MM.1S (cell line): ENCODE measurements around the gene TMEM45A.
"Not testable (repeated sequence)": the region's sequence is repeated elsewhere in the genome, so short reads cannot be mapped to it uniquely, and the experiment has no call there.

Experiments used
- DNase-seq: peaks from one replicate; pipeline ENCODE4 v3.0.0-alpha.2; 2015
- H2AFZ ChIP-seq: fragments of 300-600 bp; sonication (generic); 2 replicates; pipeline ENCODE4 v1.6.0; 2016; ENCODE audit warnings: antibody characterized with exemption, low read length
- H3F3A ChIP-seq: fragments of 300-600 bp; sonication (generic); 2 replicates; pipeline ENCODE4 v1.6.1; 2016; ENCODE audit warnings: mild to moderate bottlenecking, antibody characterized with exemption, low read length, moderate library complexity, mixed read lengths; ENCODE audit not compliant: insufficient read depth
- H3K27ac ChIP-seq: fragments of 300-600 bp; sonication (generic); 2 replicates; pipeline ENCODE4 v1.5.1; 2016; ENCODE audit warnings: mild to moderate bottlenecking, low read length
- H3K27me3 ChIP-seq: fragments of 300-600 bp; sonication (generic); replicated peaks from 2 replicates; pipeline ENCODE4 v1.6.0; 2016; ENCODE audit warnings: low read length; ENCODE audit not compliant: insufficient read depth
- H3K36me3 ChIP-seq: fragments of 300-600 bp; sonication (generic); replicated peaks from 2 replicates; pipeline ENCODE4 v1.6.1; 2016; ENCODE audit warnings: mild to moderate bottlenecking, low read length, mixed read lengths; ENCODE audit not compliant: insufficient read depth
- H3K4me1 ChIP-seq: fragments of 300-600 bp; sonication (generic); 2 replicates; pipeline ENCODE4 v1.6.1; 2016; ENCODE audit warnings: low read length, mixed read lengths
- H3K4me2 ChIP-seq: fragments of 300-600 bp; sonication (generic); 2 replicates; pipeline ENCODE4 v1.6.0; 2016; ENCODE audit warnings: low read depth, low read length
- H3K4me3 ChIP-seq: fragments of 300-600 bp; sonication (generic); 2 replicates; pipeline ENCODE4 v1.5.1; 2016; ENCODE audit warnings: low read length, mixed read lengths
- H3K79me2 ChIP-seq: fragments of 300-600 bp; sonication (generic); 2 replicates; pipeline ENCODE4 v1.6.1; 2016; ENCODE audit warnings: mixed run types, low read length, mixed read lengths
- H3K9ac ChIP-seq: fragments of 300-600 bp; sonication (generic); 2 replicates; pipeline ENCODE4 v1.6.1; 2016; ENCODE audit warnings: low read length, mixed read lengths
- H3K9me2 ChIP-seq: fragments of 300-600 bp; sonication (generic); replicated peaks from 2 replicates; pipeline ENCODE4 v1.6.1; 2016; ENCODE audit warnings: mild to moderate bottlenecking, low read length, mixed read lengths; ENCODE audit not compliant: insufficient read depth
- H3K9me3 ChIP-seq: fragments of 300-600 bp; sonication (generic); replicated peaks from 2 replicates; pipeline ENCODE4 v1.6.1; 2016; ENCODE audit warnings: mild to moderate bottlenecking, low read length, mixed read lengths; ENCODE audit not compliant: insufficient read depth
- H4K20me1 ChIP-seq: fragments of 300-600 bp; sonication (generic); 2 replicates; pipeline ENCODE4 v1.6.1; 2016; ENCODE audit warnings: mild to moderate bottlenecking, low read length, moderate library complexity, mixed read lengths; ENCODE audit not compliant: insufficient read depth
- CTCF ChIP-seq: fragments of 300-600 bp; sonication (generic); IDR thresholded peaks from 2 replicates; pipeline ENCODE4 v1.5.1; 2016; ENCODE audit warnings: antibody characterized with exemption, low read length, mixed read lengths
- EZH2 ChIP-seq: fragments of 300-600 bp; sonication (generic); optimal IDR thresholded peaks from 2 replicates; pipeline ENCODE3; 2017; ENCODE audit warnings: low read depth, mild to moderate bottlenecking, antibody characterized with exemption, low read length, mixed read lengths
- EZH2phosphoT487 ChIP-seq: fragments of 300-600 bp; sonication (generic); IDR thresholded peaks from 2 replicates; pipeline ENCODE4 v1.6.1; 2018; ENCODE audit warnings: antibody characterized with exemption, low read length

The TMEM45A gene

GRCh38 chr3:100500320-100500880 is 8.0 kb downstream of the TMEM45A start:
- Histone ChIP-seq H3K9ac (no peak overlapping the region), H3K9me2 (no peaks in the 10 kb centered on the region), H3K79me2 (no peaks in the 10 kb centered on the region), H3F3A (peaks cover 16% of the 10 kb centered on the region), H3K4me1 (peaks cover 14% of the 10 kb centered on the region), H3K36me3 (no peaks in the 10 kb centered on the region), H2AFZ (no peak overlapping the region), H3K9me3 (no peaks in the 10 kb centered on the region), H3K27ac (no peak overlapping the region), H3K4me2 (no peak overlapping the region), H3K4me3 (no peak overlapping the region), H3K27me3 (no peaks in the 10 kb centered on the region), H4K20me1 (no peaks in the 10 kb centered on the region)
- no peak for DNase-seq
- TF ChIP-seq CTCF: no peak
- TF ChIP-seq EZH2: no peak

- no peak overlapping the region for H3K4me3 ChIP-seq
- H3K79me2 ChIP-seq: no peaks in the 10 kb centered on the region
- H3K9me2 ChIP-seq: no peaks in the 10 kb centered on the region
- no peaks in the 10 kb centered on the region for H3K9me3 ChIP-seq
- H3F3A ChIP-seq: no peaks in the 10 kb centered on the region
- H2AFZ ChIP-seq: no peak overlapping the region
- no peak for DNase-seq
- no peaks in the 10 kb centered on the region for H3K4me1 ChIP-seq
- H4K20me1 ChIP-seq: no peaks in the 10 kb centered on the region
- no peaks in the 10 kb centered on the region for H3K27me3 ChIP-seq
- no peak overlapping the region for H3K4me2 ChIP-seq
- no peak overlapping the region for H3K9ac ChIP-seq
- H3K36me3 ChIP-seq: no peaks in the 10 kb centered on the region
- no peak for TF ChIP-seq EZH2phosphoT487
- no peak for TF ChIP-seq EZH2
- TF ChIP-seq CTCF: no peak
- H3K27ac ChIP-seq: no peak overlapping the region
These were observed 11.0 kb downstream of the TMEM45A start for GRCh38 chr3:100503448-100503847.

GRCh38 chr3:100506355-100506754 is 13.9 kb downstream of the TMEM45A start:
- H3K36me3 ChIP-seq: no peaks in the 10 kb centered on the region

GRCh38 chr3:100509818-100510217 is 17.4 kb downstream of the TMEM45A start:
- not testable (repeated sequence) for H3F3A ChIP-seq, H2AFZ ChIP-seq, H3K27ac ChIP-seq, H3K9me3 ChIP-seq, H3K4me1 ChIP-seq, H3K36me3 ChIP-seq, H3K79me2 ChIP-seq, H4K20me1 ChIP-seq, H3K27me3 ChIP-seq, H3K4me2 ChIP-seq, H3K4me3 ChIP-seq, H3K9me2 ChIP-seq, H3K9ac ChIP-seq, DNase-seq

More at GRCh38 chr3:100506355-100506754, 13.9 kb downstream of the TMEM45A start:
- no peaks in the 10 kb centered on the region for H3K4me1 ChIP-seq
- no peaks in the 10 kb centered on the region for H4K20me1 ChIP-seq
- no peak overlapping the region for H3K4me3 ChIP-seq
- H3F3A ChIP-seq: no peaks in the 10 kb centered on the region
- no peaks in the 10 kb centered on the region for H3K9me3 ChIP-seq
- no peak for DNase-seq
- no peak overlapping the region for H3K9ac ChIP-seq
- no peaks in the 10 kb centered on the region for H3K79me2 ChIP-seq
- H3K27me3 ChIP-seq: no peaks in the 10 kb centered on the region
- H3K4me2 ChIP-seq: no peak overlapping the region
- H3K9me2 ChIP-seq: no peaks in the 10 kb centered on the region
- no peak overlapping the region for H3K27ac ChIP-seq
- no peak overlapping the region for H2AFZ ChIP-seq
- no peak for TF ChIP-seq EZH2
- TF ChIP-seq EZH2phosphoT487: no peak
- no peak for TF ChIP-seq CTCF
